Neural crest cell (in vitro differentiated cells): ENCODE measurements around the gene NPHS2. TPM values are rescaled to one million over a fixed set of nuclear protein-coding genes. Genes with fewer than 3 reads are reported as not detected.

Source experiments
- DNase-seq: peaks from one replicate; pipeline ENCODE4 v3.0.0; 2021; ENCODE audit warnings: low read depth, mixed read lengths, low spot score
- H3K27ac Mint-ChIP-seq: one replicate; pipeline ENCODE4 v1.8.0; 2021; ENCODE audit warnings: mild to moderate bottlenecking, mixed read lengths; ENCODE audit not compliant: unreplicated experiment
- H3K27me3 Mint-ChIP-seq: 2 replicates; pipeline ENCODE4 v1.8.0; 2021; ENCODE audit warnings: low read depth, mild to moderate bottlenecking, mixed read lengths
- H3K36me3 Mint-ChIP-seq: 2 replicates; pipeline ENCODE4 v1.8.0; 2021; ENCODE audit warnings: low read depth, mild to moderate bottlenecking, mixed read lengths
- H3K4me1 Mint-ChIP-seq: 2 replicates; pipeline ENCODE4 v1.8.0; 2021; ENCODE audit warnings: mixed read lengths
- H3K4me3 Mint-ChIP-seq: one replicate; pipeline ENCODE4 v1.8.0; 2021; ENCODE audit warnings: mild to moderate bottlenecking, mixed read lengths
- H3K9me3 Mint-ChIP-seq: 2 replicates; pipeline ENCODE4 v1.8.0; 2021; ENCODE audit warnings: mixed read lengths
- total RNA-seq: library from RNA; stranded (reverse); gene quantifications from 2 replicates; pipeline ENCODE4 v1.2.1, GENCODE V29; 2021
- TF ChIP-seq, protein P1 (sequence below): fragments of 200-600 bp; sonication (generic); conservative IDR thresholded peaks from 2 replicates; pipeline ENCODE4 v1.5.0; 2021; ENCODE audit warnings: antibody characterized with exemption, mild to moderate bottlenecking

NPHS2 gene
- total RNA-seq, 1 donor from 2014 or later, result not detected

DNA sequence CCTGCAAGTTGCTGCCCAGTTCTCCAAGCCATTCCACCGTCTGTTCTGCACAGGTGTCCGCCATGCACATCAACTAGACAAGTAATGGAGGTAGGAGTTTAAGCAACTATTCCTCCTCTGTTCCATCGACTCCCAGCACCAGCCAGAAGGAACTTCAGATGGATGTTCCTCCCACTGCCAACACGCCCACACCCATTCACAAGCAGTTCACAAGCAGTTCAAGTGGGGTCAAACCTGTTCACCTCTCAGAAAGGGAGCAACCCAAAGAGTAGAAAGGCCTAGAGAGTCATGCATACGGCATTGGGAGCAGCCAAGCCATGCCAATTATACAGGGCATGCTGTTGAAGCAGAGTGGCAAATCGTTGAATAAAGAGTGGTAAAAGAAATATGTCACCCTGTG, 11.6 kb upstream of the NPHS2 start:
- H3K27ac Mint-ChIP-seq, result no peak overlapping the region
- DNase-seq, result no peak
- H3K27me3 Mint-ChIP-seq, result peaks cover 30% of the 10 kb centered on the region
- no peaks in the 10 kb centered on the region for H3K36me3 Mint-ChIP-seq
- TF ChIP-seq, protein P1, sequence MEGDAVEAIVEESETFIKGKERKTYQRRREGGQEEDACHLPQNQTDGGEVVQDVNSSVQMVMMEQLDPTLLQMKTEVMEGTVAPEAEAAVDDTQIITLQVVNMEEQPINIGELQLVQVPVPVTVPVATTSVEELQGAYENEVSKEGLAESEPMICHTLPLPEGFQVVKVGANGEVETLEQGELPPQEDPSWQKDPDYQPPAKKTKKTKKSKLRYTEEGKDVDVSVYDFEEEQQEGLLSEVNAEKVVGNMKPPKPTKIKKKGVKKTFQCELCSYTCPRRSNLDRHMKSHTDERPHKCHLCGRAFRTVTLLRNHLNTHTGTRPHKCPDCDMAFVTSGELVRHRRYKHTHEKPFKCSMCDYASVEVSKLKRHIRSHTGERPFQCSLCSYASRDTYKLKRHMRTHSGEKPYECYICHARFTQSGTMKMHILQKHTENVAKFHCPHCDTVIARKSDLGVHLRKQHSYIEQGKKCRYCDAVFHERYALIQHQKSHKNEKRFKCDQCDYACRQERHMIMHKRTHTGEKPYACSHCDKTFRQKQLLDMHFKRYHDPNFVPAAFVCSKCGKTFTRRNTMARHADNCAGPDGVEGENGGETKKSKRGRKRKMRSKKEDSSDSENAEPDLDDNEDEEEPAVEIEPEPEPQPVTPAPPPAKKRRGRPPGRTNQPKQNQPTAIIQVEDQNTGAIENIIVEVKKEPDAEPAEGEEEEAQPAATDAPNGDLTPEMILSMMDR, result no peak
- peaks cover 6% of the 10 kb centered on the region for H3K9me3 Mint-ChIP-seq
- H3K4me3 Mint-ChIP-seq, result peak overlapping the region; percentile 23
- peaks cover 5% of the 10 kb centered on the region for H3K4me1 Mint-ChIP-seq

DNA sequence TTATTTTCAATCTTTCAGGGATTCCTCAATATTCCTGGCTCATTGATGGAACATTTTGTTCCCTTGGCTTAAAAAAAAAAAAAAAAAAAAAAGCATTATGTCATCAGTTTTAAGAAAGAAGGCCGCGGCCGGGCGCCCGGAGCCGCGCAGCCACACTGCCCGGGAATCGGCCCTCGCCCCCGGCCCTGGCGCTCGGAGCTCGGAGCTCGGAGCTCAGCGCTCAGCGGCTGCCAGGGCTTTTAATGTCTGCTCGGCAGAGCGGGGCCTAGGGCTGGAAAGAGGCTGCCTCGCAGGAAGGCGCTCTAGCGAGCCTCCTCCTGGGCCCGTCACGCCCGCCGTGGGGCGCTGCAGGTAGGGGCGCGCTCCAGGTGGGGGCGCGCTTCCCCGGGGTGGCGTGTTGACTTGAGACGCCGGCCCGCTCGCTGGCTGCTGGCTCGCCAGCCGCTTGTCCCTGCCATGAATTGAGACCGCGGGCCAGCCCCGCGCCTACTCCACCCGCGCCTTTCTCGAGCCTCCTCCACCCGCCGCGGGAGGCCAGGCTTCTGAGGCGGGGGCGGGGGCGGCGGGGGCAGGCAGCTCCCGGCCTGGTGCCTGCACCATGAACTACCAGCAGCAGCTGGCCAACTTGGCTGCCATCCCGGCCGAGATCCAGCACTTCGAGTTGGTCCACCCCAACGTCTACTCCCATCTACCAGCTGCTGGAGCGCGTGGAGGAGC, 10.5 kb upstream of the NPHS2 start:
- Mint-ChIP-seq H3K27me3 (peaks cover 28% of the 10 kb centered on the region), H3K27ac (no peak overlapping the region), H3K4me3 (peak overlapping the region; percentile 64), H3K36me3 (no peaks in the 10 kb centered on the region), H3K9me3 (peaks cover 6% of the 10 kb centered on the region), H3K4me1 (peaks cover 5% of the 10 kb centered on the region)
- TF ChIP-seq, protein P1, result peak; percentile 71
- peak; percentile 65 for DNase-seq

- Mint-ChIP-seq H3K27ac (no peak overlapping the region), H3K36me3 (no peaks in the 10 kb centered on the region), H3K27me3 (peaks cover 25% of the 10 kb centered on the region), H3K9me3 (peaks cover 6% of the 10 kb centered on the region), H3K4me1 (peaks cover 5% of the 10 kb centered on the region), H3K4me3 (no peak overlapping the region)
- no peak for DNase-seq
- TF ChIP-seq, protein P1, result no peak
Observed at GRCh38 chr1:179583771-179584320, 8.1 kb upstream of the NPHS2 start.

DNA sequence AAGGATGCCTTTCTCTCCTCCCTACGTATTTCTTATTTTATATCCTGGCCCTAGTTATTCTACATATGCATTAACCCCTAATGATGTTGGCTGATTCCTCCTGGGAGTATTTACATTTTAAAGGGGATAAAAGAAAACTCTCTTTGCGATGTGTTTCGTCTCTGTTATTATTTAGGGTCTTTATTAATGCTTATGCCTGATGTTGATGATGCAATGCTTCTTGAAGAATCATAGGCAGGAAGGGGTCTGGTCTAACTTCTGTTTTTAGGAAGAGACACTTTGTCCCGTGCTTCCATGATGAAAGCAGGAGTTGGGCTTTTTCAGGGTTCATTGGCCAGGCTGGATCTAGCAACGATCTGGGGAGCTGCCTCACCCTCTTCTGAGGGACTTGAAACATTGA, 761 bp upstream of the NPHS2 start:
- Mint-ChIP-seq H3K4me1 (peaks cover 5% of the 10 kb centered on the region), H3K27ac (no peak overlapping the region), H3K4me3 (peak overlapping the region; percentile 6), H3K9me3 (peaks cover 3% of the 10 kb centered on the region), H3K36me3 (no peaks in the 10 kb centered on the region), H3K27me3 (peaks cover 66% of the 10 kb centered on the region)
- TF ChIP-seq, protein P1, result no peak
- no peak for DNase-seq

GRCh38 chr1:179558078-179558477, 17.7 kb downstream of the NPHS2 start:
- TF ChIP-seq, protein P1, result no peak
- Mint-ChIP-seq H3K9me3 (no peaks in the 10 kb centered on the region), H3K4me3 (no peak overlapping the region), H3K4me1 (no peaks in the 10 kb centered on the region), H3K36me3 (no peaks in the 10 kb centered on the region), H3K27ac (no peak overlapping the region), H3K27me3 (peaks cover 4% of the 10 kb centered on the region)
- no peak for DNase-seq
